ENCODE data around the gene SPPL2C.

SPPL2C gene

GRCh38 chr17:45871718-45872117 is 27.0 kb downstream of the SPPL2C start:
- Histone ChIP-seq H3K27ac (ENCODE audit: insufficient read depth, low read length, poor library complexity, severe bottlenecking) (no peak overlapping the region), H3K4me3 (ENCODE audit: insufficient read depth, low read depth, low read length, poor library complexity, severe bottlenecking) (no peak overlapping the region), H3K4me1 (ENCODE audit: control insufficient read depth, insufficient read depth, low read length, poor library complexity, severe bottlenecking) (peaks cover 12% of the 10 kb centered on the region), H3K36me3 (ENCODE audit: control insufficient read depth, insufficient read depth, low read length) (no peaks in the 10 kb centered on the region), H3K9me3 (ENCODE audit: control insufficient read depth, low read length) (no peaks in the 10 kb centered on the region), H3K27me3 (replicated peaks; ENCODE audit: control insufficient read depth, insufficient read depth, low read length, poor library complexity, severe bottlenecking) (no peaks in the 10 kb centered on the region)
- DNase-seq = no peak

GRCh38 chr17:45873728-45874127 is 29.0 kb downstream of the SPPL2C start:
- Histone ChIP-seq H3K4me1 (ENCODE audit: control insufficient read depth, insufficient read depth, low read length, poor library complexity, severe bottlenecking) (peaks cover 12% of the 10 kb centered on the region), H3K9me3 (ENCODE audit: control insufficient read depth, low read length) (no peaks in the 10 kb centered on the region), H3K27me3 (replicated peaks; ENCODE audit: control insufficient read depth, insufficient read depth, low read length, poor library complexity, severe bottlenecking) (no peaks in the 10 kb centered on the region), H3K4me3 (ENCODE audit: insufficient read depth, low read depth, low read length, poor library complexity, severe bottlenecking) (no peak overlapping the region), H3K36me3 (ENCODE audit: control insufficient read depth, insufficient read depth, low read length) (no peaks in the 10 kb centered on the region), H3K27ac (ENCODE audit: insufficient read depth, low read length, poor library complexity, severe bottlenecking) (peak overlapping the region; percentile 49)
- peak in 1 of 3 donors; percentile 16 for DNase-seq

GRCh38 chr17:45874151-45874550 is 29.5 kb downstream of the SPPL2C start:
- Histone ChIP-seq H3K27me3 (replicated peaks; ENCODE audit: control insufficient read depth, insufficient read depth, low read length, poor library complexity, severe bottlenecking) (no peaks in the 10 kb centered on the region), H3K4me3 (ENCODE audit: insufficient read depth, low read depth, low read length, poor library complexity, severe bottlenecking) (no peak overlapping the region), H3K4me1 (ENCODE audit: control insufficient read depth, insufficient read depth, low read length, poor library complexity, severe bottlenecking) (peaks cover 12% of the 10 kb centered on the region), H3K9me3 (ENCODE audit: control insufficient read depth, low read length) (no peaks in the 10 kb centered on the region), H3K36me3 (ENCODE audit: control insufficient read depth, insufficient read depth, low read length) (no peaks in the 10 kb centered on the region), H3K27ac (ENCODE audit: insufficient read depth, low read length, poor library complexity, severe bottlenecking) (peak overlapping the region; percentile 49)
- DNase-seq = no peak

- no peak for DNase-seq
- Histone ChIP-seq H3K27me3 (replicated peaks; ENCODE audit: control insufficient read depth, insufficient read depth, low read length, poor library complexity, severe bottlenecking) (no peaks in the 10 kb centered on the region), H3K9me3 (ENCODE audit: control insufficient read depth, low read length) (no peaks in the 10 kb centered on the region), H3K4me3 (ENCODE audit: insufficient read depth, low read depth, low read length, poor library complexity, severe bottlenecking) (no peak overlapping the region), H3K4me1 (ENCODE audit: control insufficient read depth, insufficient read depth, low read length, poor library complexity, severe bottlenecking) (peaks cover 12% of the 10 kb centered on the region), H3K27ac (ENCODE audit: insufficient read depth, low read length, poor library complexity, severe bottlenecking) (no peak overlapping the region), H3K36me3 (ENCODE audit: control insufficient read depth, insufficient read depth, low read length) (no peaks in the 10 kb centered on the region)
Measured at GRCh38 chr17:45876539-45876938, 31.9 kb downstream of the SPPL2C start.

- no peak for DNase-seq
- H3K36me3 ChIP-seq (ENCODE audit: control insufficient read depth, insufficient read depth, low read length) = no peaks in the 10 kb centered on the region
- no peak overlapping the region for H3K27ac ChIP-seq (ENCODE audit: insufficient read depth, low read length, poor library complexity, severe bottlenecking)
- no peak overlapping the region for H3K4me3 ChIP-seq (ENCODE audit: insufficient read depth, low read depth, low read length, poor library complexity, severe bottlenecking)
- H3K27me3 ChIP-seq (replicated peaks; ENCODE audit: control insufficient read depth, insufficient read depth, low read length, poor library complexity, severe bottlenecking) = no peaks in the 10 kb centered on the region
- H3K4me1 ChIP-seq (ENCODE audit: control insufficient read depth, insufficient read depth, low read length, poor library complexity, severe bottlenecking) = peaks cover 12% of the 10 kb centered on the region
- no peaks in the 10 kb centered on the region for H3K9me3 ChIP-seq (ENCODE audit: control insufficient read depth, low read length)
Measured at GRCh38 chr17:45877467-45877866, 32.8 kb downstream of the SPPL2C start.

GRCh38 chr17:45883063-45883462 is 38.4 kb downstream of the SPPL2C start:
- H3K4me1 ChIP-seq (ENCODE audit: control insufficient read depth, insufficient read depth, low read length, poor library complexity, severe bottlenecking) = no peaks in the 10 kb centered on the region
- no peaks in the 10 kb centered on the region for H3K36me3 ChIP-seq (ENCODE audit: control insufficient read depth, insufficient read depth, low read length)
- no peak for DNase-seq
- no peaks in the 10 kb centered on the region for H3K9me3 ChIP-seq (ENCODE audit: control insufficient read depth, low read length)
- no peak overlapping the region for H3K4me3 ChIP-seq (ENCODE audit: insufficient read depth, low read depth, low read length, poor library complexity, severe bottlenecking)
- H3K27ac ChIP-seq (ENCODE audit: insufficient read depth, low read length, poor library complexity, severe bottlenecking) = no peak overlapping the region
- no peaks in the 10 kb centered on the region for H3K27me3 ChIP-seq (replicated peaks; ENCODE audit: control insufficient read depth, insufficient read depth, low read length, poor library complexity, severe bottlenecking)

GRCh38 chr17:45886852-45887251 is 42.2 kb downstream of the SPPL2C start:
- Histone ChIP-seq H3K36me3 (ENCODE audit: control insufficient read depth, insufficient read depth, low read length) (no peaks in the 10 kb centered on the region), H3K27me3 (replicated peaks; ENCODE audit: control insufficient read depth, insufficient read depth, low read length, poor library complexity, severe bottlenecking) (no peaks in the 10 kb centered on the region), H3K27ac (ENCODE audit: insufficient read depth, low read length, poor library complexity, severe bottlenecking) (no peak overlapping the region), H3K4me3 (ENCODE audit: insufficient read depth, low read depth, low read length, poor library complexity, severe bottlenecking) (no peak overlapping the region), H3K4me1 (ENCODE audit: control insufficient read depth, insufficient read depth, low read length, poor library complexity, severe bottlenecking) (no peaks in the 10 kb centered on the region), H3K9me3 (ENCODE audit: control insufficient read depth, low read length) (no peaks in the 10 kb centered on the region)
- no peak for DNase-seq

GRCh38 chr17:45888392-45888791 is 43.7 kb downstream of the SPPL2C start:
- no peaks in the 10 kb centered on the region for H3K27me3 ChIP-seq (replicated peaks; ENCODE audit: control insufficient read depth, insufficient read depth, low read length, poor library complexity, severe bottlenecking)
- H3K27ac ChIP-seq (ENCODE audit: insufficient read depth, low read length, poor library complexity, severe bottlenecking) = no peak overlapping the region
- H3K36me3 ChIP-seq (ENCODE audit: control insufficient read depth, insufficient read depth, low read length) = no peaks in the 10 kb centered on the region
- no peaks in the 10 kb centered on the region for H3K4me1 ChIP-seq (ENCODE audit: control insufficient read depth, insufficient read depth, low read length, poor library complexity, severe bottlenecking)
- DNase-seq = no peak
- H3K9me3 ChIP-seq (ENCODE audit: control insufficient read depth, low read length) = no peaks in the 10 kb centered on the region
- H3K4me3 ChIP-seq (ENCODE audit: insufficient read depth, low read depth, low read length, poor library complexity, severe bottlenecking) = no peak overlapping the region

- no peak for DNase-seq
- Histone ChIP-seq H3K9me3 (ENCODE audit: control insufficient read depth, low read length) (no peaks in the 10 kb centered on the region), H3K27ac (ENCODE audit: insufficient read depth, low read length, poor library complexity, severe bottlenecking) (no peak overlapping the region), H3K4me3 (ENCODE audit: insufficient read depth, low read depth, low read length, poor library complexity, severe bottlenecking) (no peak overlapping the region), H3K27me3 (replicated peaks; ENCODE audit: control insufficient read depth, insufficient read depth, low read length, poor library complexity, severe bottlenecking) (no peaks in the 10 kb centered on the region), H3K36me3 (ENCODE audit: control insufficient read depth, insufficient read depth, low read length) (no peaks in the 10 kb centered on the region), H3K4me1 (ENCODE audit: control insufficient read depth, insufficient read depth, low read length, poor library complexity, severe bottlenecking) (peaks cover 1% of the 10 kb centered on the region)
Measured at GRCh38 chr17:45889579-45889978, 44.9 kb downstream of the SPPL2C start.

- Histone ChIP-seq H3K27ac (ENCODE audit: insufficient read depth, low read length, poor library complexity, severe bottlenecking) (peak overlapping the region; percentile 58), H3K4me1 (ENCODE audit: control insufficient read depth, insufficient read depth, low read length, poor library complexity, severe bottlenecking) (peaks cover 26% of the 10 kb centered on the region), H3K9me3 (ENCODE audit: control insufficient read depth, low read length) (no peaks in the 10 kb centered on the region), H3K4me3 (ENCODE audit: insufficient read depth, low read depth, low read length, poor library complexity, severe bottlenecking) (peak overlapping the region; percentile 95), H3K36me3 (ENCODE audit: control insufficient read depth, insufficient read depth, low read length) (no peaks in the 10 kb centered on the region), H3K27me3 (replicated peaks; ENCODE audit: control insufficient read depth, insufficient read depth, low read length, poor library complexity, severe bottlenecking) (peaks cover 17% of the 10 kb centered on the region)
- DNase-seq = no peak
Measured at GRCh38 chr17:45893725-45894021, 49.0 kb downstream of the SPPL2C start.
